ENCODE results near the gene ITGA11. TPM values are rescaled to one million over a fixed set of nuclear protein-coding genes. Genes with fewer than 3 reads are reported as not detected.
A peak's percentile ranks its signal among the peaks of the same experiment; 100 is the strongest.

ITGA11 gene
- total RNA-seq, 1 donor from 2014 or later: 0.92 TPM

GRCh38 chr15:68283401-68283800 lies 148.6 kb downstream of the ITGA11 start:
- no peaks in the 10 kb centered on the region for H3K9me3 Mint-ChIP-seq
- no peak overlapping the region for H3K27ac Mint-ChIP-seq
- H3K4me1 Mint-ChIP-seq (ENCODE audit: unreplicated experiment): peaks cover 35% of the 10 kb centered on the region
- no peaks in the 10 kb centered on the region for H3K27me3 Mint-ChIP-seq
- no peak overlapping the region for H3K4me3 Mint-ChIP-seq
- DNase-seq (ENCODE audit: extremely low spot score, unreplicated experiment): no peak
- no peak for TF ChIP-seq CTCF (conservative IDR thresholded peaks at IDR 0.05)
- H3K36me3 Mint-ChIP-seq: peaks cover 38% of the 10 kb centered on the region

GRCh38 chr15:68281008-68281407 lies 151.0 kb downstream of the ITGA11 start:
- Mint-ChIP-seq H3K4me3 (peak overlapping the region; percentile 100), H3K9me3 (no peaks in the 10 kb centered on the region), H3K27ac (no peak overlapping the region), H3K27me3 (no peaks in the 10 kb centered on the region), H3K4me1 (ENCODE audit: unreplicated experiment) (peaks cover 37% of the 10 kb centered on the region), H3K36me3 (peaks cover 23% of the 10 kb centered on the region)
- DNase-seq (ENCODE audit: extremely low spot score, unreplicated experiment): no peak
- no peak for TF ChIP-seq CTCF (conservative IDR thresholded peaks at IDR 0.05)

GRCh38 chr15:68279779-68280753 lies 151.9 kb downstream of the ITGA11 start:
- Mint-ChIP-seq H3K4me1 (ENCODE audit: unreplicated experiment) (peaks cover 37% of the 10 kb centered on the region), H3K27me3 (no peaks in the 10 kb centered on the region), H3K27ac (peak overlapping the region; percentile 95), H3K4me3 (peak overlapping the region; percentile 100), H3K36me3 (peaks cover 17% of the 10 kb centered on the region), H3K9me3 (no peaks in the 10 kb centered on the region)
- TF ChIP-seq CTCF (conservative IDR thresholded peaks at IDR 0.05): no peak
- DNase-seq (ENCODE audit: extremely low spot score, unreplicated experiment): no peak

- peak overlapping the region; percentile 95 for H3K27ac Mint-ChIP-seq
- peak overlapping the region; percentile 100 for H3K4me3 Mint-ChIP-seq
- TF ChIP-seq CTCF (conservative IDR thresholded peaks at IDR 0.05): no peak
- H3K9me3 Mint-ChIP-seq: no peaks in the 10 kb centered on the region
- peaks cover 9% of the 10 kb centered on the region for H3K36me3 Mint-ChIP-seq
- H3K27me3 Mint-ChIP-seq: no peaks in the 10 kb centered on the region
- no peak for DNase-seq (ENCODE audit: extremely low spot score, unreplicated experiment)
- peaks cover 37% of the 10 kb centered on the region for H3K4me1 Mint-ChIP-seq (ENCODE audit: unreplicated experiment)
Measured at GRCh38 chr15:68278595-68279405, 153.2 kb downstream of the ITGA11 start.

- Mint-ChIP-seq H3K27me3 (no peaks in the 10 kb centered on the region), H3K27ac (peak overlapping the region; percentile 95)
Measured at GRCh38 chr15:68278345-68278594, 153.7 kb downstream of the ITGA11 start.

More at GRCh38 chr15:68278345-68278594, 153.7 kb downstream of the ITGA11 start:
- peak; percentile 84 for DNase-seq (ENCODE audit: extremely low spot score, unreplicated experiment)
- Mint-ChIP-seq H3K36me3 (peaks cover 9% of the 10 kb centered on the region), H3K4me1 (ENCODE audit: unreplicated experiment) (peaks cover 37% of the 10 kb centered on the region), H3K4me3 (peak overlapping the region; percentile 100), H3K9me3 (no peaks in the 10 kb centered on the region)
- peak; percentile 13 for TF ChIP-seq CTCF (conservative IDR thresholded peaks at IDR 0.05)
